ENCODE measurements around the gene CHD2.
A peak's percentile ranks its signal among the peaks of the same experiment; 100 is the strongest.

The CHD2 gene

GRCh38 chr15:92929002-92929401 lies 28.9 kb downstream of the CHD2 start:
- Histone ChIP-seq H3K9ac (ENCODE audit: low read depth in 1 of 2, low read length in 2 of 2) (no peak overlapping the region), H3K27me3 (ENCODE audit: control insufficient read depth in 2 of 2, insufficient read depth in 2 of 2, low read length in 2 of 2) (no peaks in the 10 kb centered on the region), H3K4me3 (ENCODE audit: low read length in 2 of 2) (no peak overlapping the region), H3K27ac (ENCODE audit: low read depth in 2 of 2, low read length in 2 of 2) (no peak overlapping the region), H3K9me3 (ENCODE audit: control insufficient read depth in 2 of 2, low read length in 2 of 2) (no peaks in the 10 kb centered on the region), H3K36me3 (ENCODE audit: control insufficient read depth in 2 of 2, insufficient read depth in 2 of 2, low read length in 2 of 2) (peaks cover 65 to 67% of the 10 kb centered on the region in 2 donors), H3K4me1 (ENCODE audit: control insufficient read depth in 2 of 2, insufficient read depth in 2 of 2, low read length in 2 of 2) (peaks cover 11 to 33% of the 10 kb centered on the region in 2 donors)

GRCh38 chr15:92930054-92930621 lies 30.0 kb downstream of the CHD2 start:
- Histone ChIP-seq H3K27ac (ENCODE audit: low read depth in 2 of 2, low read length in 2 of 2) (no peak overlapping the region), H3K9ac (ENCODE audit: low read depth in 1 of 2, low read length in 2 of 2) (no peak overlapping the region), H3K9me3 (ENCODE audit: control insufficient read depth in 2 of 2, low read length in 2 of 2) (no peaks in the 10 kb centered on the region), H3K4me3 (ENCODE audit: low read length in 2 of 2) (no peak overlapping the region), H3K4me1 (ENCODE audit: control insufficient read depth in 2 of 2, insufficient read depth in 2 of 2, low read length in 2 of 2) (peaks cover 12 to 30% of the 10 kb centered on the region in 2 donors), H3K27me3 (ENCODE audit: control insufficient read depth in 2 of 2, insufficient read depth in 2 of 2, low read length in 2 of 2) (no peaks in the 10 kb centered on the region), H3K36me3 (ENCODE audit: control insufficient read depth in 2 of 2, insufficient read depth in 2 of 2, low read length in 2 of 2) (peaks cover 68 to 72% of the 10 kb centered on the region in 2 donors)

GRCh38 chr15:92930776-92931175 lies 30.7 kb downstream of the CHD2 start:
- peaks cover 72% of the 10 kb centered on the region in 2 donors for H3K36me3 ChIP-seq (ENCODE audit: control insufficient read depth in 2 of 2, insufficient read depth in 2 of 2, low read length in 2 of 2)
- H3K9ac ChIP-seq (ENCODE audit: low read depth in 1 of 2, low read length in 2 of 2): no peak overlapping the region
- no peak overlapping the region for H3K27ac ChIP-seq (ENCODE audit: low read depth in 2 of 2, low read length in 2 of 2)

GRCh38 chr15:92932946-92933649 lies 33.0 kb downstream of the CHD2 start:
- Histone ChIP-seq H3K27ac (ENCODE audit: low read depth in 2 of 2, low read length in 2 of 2) (no peak overlapping the region), H3K4me3 (ENCODE audit: low read length in 2 of 2) (no peak overlapping the region), H3K27me3 (ENCODE audit: control insufficient read depth in 2 of 2, insufficient read depth in 2 of 2, low read length in 2 of 2) (no peaks in the 10 kb centered on the region), H3K9ac (ENCODE audit: low read depth in 1 of 2, low read length in 2 of 2) (no peak overlapping the region), H3K36me3 (ENCODE audit: control insufficient read depth in 2 of 2, insufficient read depth in 2 of 2, low read length in 2 of 2) (peaks cover 71 to 77% of the 10 kb centered on the region in 2 donors), H3K9me3 (ENCODE audit: control insufficient read depth in 2 of 2, low read length in 2 of 2) (no peaks in the 10 kb centered on the region), H3K4me1 (ENCODE audit: control insufficient read depth in 2 of 2, insufficient read depth in 2 of 2, low read length in 2 of 2) (peaks cover 11 to 29% of the 10 kb centered on the region in 2 donors)

More at GRCh38 chr15:92930776-92931175, 30.7 kb downstream of the CHD2 start:
- Histone ChIP-seq H3K4me1 (ENCODE audit: control insufficient read depth in 2 of 2, insufficient read depth in 2 of 2, low read length in 2 of 2) (peaks cover 12 to 24% of the 10 kb centered on the region in 2 donors), H3K4me3 (ENCODE audit: low read length in 2 of 2) (no peak overlapping the region), H3K27me3 (ENCODE audit: control insufficient read depth in 2 of 2, insufficient read depth in 2 of 2, low read length in 2 of 2) (no peaks in the 10 kb centered on the region), H3K9me3 (ENCODE audit: control insufficient read depth in 2 of 2, low read length in 2 of 2) (no peaks in the 10 kb centered on the region)

GRCh38 chr15:92933831-92934230 lies 33.7 kb downstream of the CHD2 start:
- Histone ChIP-seq H3K9me3 (ENCODE audit: control insufficient read depth in 2 of 2, low read length in 2 of 2) (no peaks in the 10 kb centered on the region), H3K4me1 (ENCODE audit: control insufficient read depth in 2 of 2, insufficient read depth in 2 of 2, low read length in 2 of 2) (peaks cover 11 to 30% of the 10 kb centered on the region in 2 donors), H3K36me3 (ENCODE audit: control insufficient read depth in 2 of 2, insufficient read depth in 2 of 2, low read length in 2 of 2) (peaks cover 71 to 73% of the 10 kb centered on the region in 2 donors), H3K9ac (ENCODE audit: low read depth in 1 of 2, low read length in 2 of 2) (peak overlapping the region in 1 of 2 donors; percentile 38), H3K4me3 (ENCODE audit: low read length in 2 of 2) (no peak overlapping the region), H3K27ac (ENCODE audit: low read depth in 2 of 2, low read length in 2 of 2) (peak overlapping the region; percentile 10 to 48), H3K27me3 (ENCODE audit: control insufficient read depth in 2 of 2, insufficient read depth in 2 of 2, low read length in 2 of 2) (no peaks in the 10 kb centered on the region)

- Histone ChIP-seq H3K27ac (ENCODE audit: low read depth in 2 of 2, low read length in 2 of 2) (peak overlapping the region; percentile 10 to 48), H3K27me3 (ENCODE audit: control insufficient read depth in 2 of 2, insufficient read depth in 2 of 2, low read length in 2 of 2) (no peaks in the 10 kb centered on the region), H3K4me3 (ENCODE audit: low read length in 2 of 2) (no peak overlapping the region), H3K9me3 (ENCODE audit: control insufficient read depth in 2 of 2, low read length in 2 of 2) (no peaks in the 10 kb centered on the region), H3K36me3 (ENCODE audit: control insufficient read depth in 2 of 2, insufficient read depth in 2 of 2, low read length in 2 of 2) (peaks cover 74% of the 10 kb centered on the region in 2 donors), H3K4me1 (ENCODE audit: control insufficient read depth in 2 of 2, insufficient read depth in 2 of 2, low read length in 2 of 2) (peaks cover 11 to 30% of the 10 kb centered on the region in 2 donors), H3K9ac (ENCODE audit: low read depth in 1 of 2, low read length in 2 of 2) (no peak overlapping the region)
These were observed 34.6 kb downstream of the CHD2 start for GRCh38 chr15:92934716-92935115.

- no peaks in the 10 kb centered on the region for H3K9me3 ChIP-seq (ENCODE audit: control insufficient read depth in 2 of 2, low read length in 2 of 2)
- H3K4me1 ChIP-seq (ENCODE audit: control insufficient read depth in 2 of 2, insufficient read depth in 2 of 2, low read length in 2 of 2): peaks cover 11 to 30% of the 10 kb centered on the region in 2 donors
- no peaks in the 10 kb centered on the region for H3K27me3 ChIP-seq (ENCODE audit: control insufficient read depth in 2 of 2, insufficient read depth in 2 of 2, low read length in 2 of 2)
- no peak overlapping the region for H3K9ac ChIP-seq (ENCODE audit: low read depth in 1 of 2, low read length in 2 of 2)
- H3K36me3 ChIP-seq (ENCODE audit: control insufficient read depth in 2 of 2, insufficient read depth in 2 of 2, low read length in 2 of 2): peaks cover 69 to 71% of the 10 kb centered on the region in 2 donors
- H3K27ac ChIP-seq (ENCODE audit: low read depth in 2 of 2, low read length in 2 of 2): no peak overlapping the region
- H3K4me3 ChIP-seq (ENCODE audit: low read length in 2 of 2): no peak overlapping the region
These were observed 36.0 kb downstream of the CHD2 start for GRCh38 chr15:92936138-92936537.

- H3K9me3 ChIP-seq (ENCODE audit: control insufficient read depth in 2 of 2, low read length in 2 of 2): no peaks in the 10 kb centered on the region
- no peaks in the 10 kb centered on the region for H3K27me3 ChIP-seq (ENCODE audit: control insufficient read depth in 2 of 2, insufficient read depth in 2 of 2, low read length in 2 of 2)
- peaks cover 11 to 30% of the 10 kb centered on the region in 2 donors for H3K4me1 ChIP-seq (ENCODE audit: control insufficient read depth in 2 of 2, insufficient read depth in 2 of 2, low read length in 2 of 2)
- no peak overlapping the region for H3K9ac ChIP-seq (ENCODE audit: low read depth in 1 of 2, low read length in 2 of 2)
- H3K36me3 ChIP-seq (ENCODE audit: control insufficient read depth in 2 of 2, insufficient read depth in 2 of 2, low read length in 2 of 2): peaks cover 70 to 72% of the 10 kb centered on the region in 2 donors
- no peak overlapping the region for H3K27ac ChIP-seq (ENCODE audit: low read depth in 2 of 2, low read length in 2 of 2)
- no peak overlapping the region for H3K4me3 ChIP-seq (ENCODE audit: low read length in 2 of 2)
These were observed 36.6 kb downstream of the CHD2 start for GRCh38 chr15:92936693-92937092.

- H3K27me3 ChIP-seq (ENCODE audit: control insufficient read depth in 2 of 2, insufficient read depth in 2 of 2, low read length in 2 of 2): no peaks in the 10 kb centered on the region
- H3K9me3 ChIP-seq (ENCODE audit: control insufficient read depth in 2 of 2, low read length in 2 of 2): no peaks in the 10 kb centered on the region
- peak overlapping the region in 1 of 2 donors; percentile 24 for H3K9ac ChIP-seq (ENCODE audit: low read depth in 1 of 2, low read length in 2 of 2)
- no peak overlapping the region for H3K27ac ChIP-seq (ENCODE audit: low read depth in 2 of 2, low read length in 2 of 2)
- H3K36me3 ChIP-seq (ENCODE audit: control insufficient read depth in 2 of 2, insufficient read depth in 2 of 2, low read length in 2 of 2): peaks cover 77 to 80% of the 10 kb centered on the region in 2 donors
- no peak overlapping the region for H3K4me3 ChIP-seq (ENCODE audit: low read length in 2 of 2)
- H3K4me1 ChIP-seq (ENCODE audit: control insufficient read depth in 2 of 2, insufficient read depth in 2 of 2, low read length in 2 of 2): peaks cover 11 to 30% of the 10 kb centered on the region in 2 donors
These were observed 37.8 kb downstream of the CHD2 start for GRCh38 chr15:92937901-92938300.

- H3K27ac ChIP-seq (ENCODE audit: low read depth in 2 of 2, low read length in 2 of 2): no peak overlapping the region
- peaks cover 11 to 29% of the 10 kb centered on the region in 2 donors for H3K4me1 ChIP-seq (ENCODE audit: control insufficient read depth in 2 of 2, insufficient read depth in 2 of 2, low read length in 2 of 2)
- H3K9ac ChIP-seq (ENCODE audit: low read depth in 1 of 2, low read length in 2 of 2): no peak overlapping the region
- no peaks in the 10 kb centered on the region for H3K27me3 ChIP-seq (ENCODE audit: control insufficient read depth in 2 of 2, insufficient read depth in 2 of 2, low read length in 2 of 2)
- H3K36me3 ChIP-seq (ENCODE audit: control insufficient read depth in 2 of 2, insufficient read depth in 2 of 2, low read length in 2 of 2): peaks cover 77 to 80% of the 10 kb centered on the region in 2 donors
- no peak overlapping the region for H3K4me3 ChIP-seq (ENCODE audit: low read length in 2 of 2)
- H3K9me3 ChIP-seq (ENCODE audit: control insufficient read depth in 2 of 2, low read length in 2 of 2): no peaks in the 10 kb centered on the region
These were observed 38.3 kb downstream of the CHD2 start for GRCh38 chr15:92938387-92938786.
